NCI-H2107 (cell line): Measurements from ENCODE around the gene THEMIS2.
"Not testable (repeated sequence)": the region's sequence is repeated elsewhere in the genome, so short reads cannot be mapped to it uniquely, and the experiment has no call there.

Source experiments
- DNase-seq: peaks from one replicate; lab custom pipeline; 2025; lab: John Stamatoyannopoulos, UW

Gene THEMIS2

DNA sequence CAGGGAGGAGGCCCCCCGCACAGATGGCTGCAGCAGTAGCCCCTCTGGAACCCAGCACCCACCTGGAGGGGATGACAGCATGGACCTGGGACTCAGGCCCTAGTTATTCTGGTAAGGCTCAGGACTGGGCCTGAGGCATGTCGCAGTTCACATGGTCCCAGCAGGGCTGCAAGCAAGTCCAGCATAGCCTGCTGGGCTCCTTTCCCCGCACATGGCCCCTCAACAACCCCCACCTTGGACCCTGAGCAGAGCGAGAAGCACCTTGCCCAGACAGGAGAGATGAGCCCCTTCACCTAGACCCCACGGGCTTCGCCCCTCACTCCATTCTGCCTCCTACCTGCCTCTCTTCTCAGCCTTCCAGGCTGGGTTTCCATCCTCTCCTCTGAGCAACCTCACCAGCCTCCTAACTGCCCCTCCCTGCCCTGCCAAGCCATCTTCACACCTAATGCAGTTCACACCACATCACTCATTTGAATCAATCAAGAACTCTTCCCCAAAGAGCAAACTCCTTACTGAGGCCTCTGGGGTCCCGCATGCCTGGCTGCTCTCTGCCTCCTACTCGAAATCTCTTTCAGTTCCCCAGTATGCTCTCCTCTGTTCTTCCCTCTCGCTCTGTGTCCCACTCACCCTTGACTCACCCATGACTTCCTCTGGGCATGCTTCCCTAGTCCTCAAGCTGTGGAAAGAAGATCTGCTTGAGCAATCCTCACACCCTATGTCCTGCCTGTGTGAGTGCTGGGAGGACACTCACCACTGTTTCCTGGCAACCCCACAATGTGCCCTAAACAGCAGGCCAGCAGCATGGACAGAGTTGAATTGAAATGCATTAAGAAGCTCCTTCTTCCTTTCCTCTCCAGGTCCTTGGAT is 9.4 kb upstream of the THEMIS2 start:
- DNase-seq = no peak

- DNase-seq = no peak
These were observed 8.8 kb upstream of the THEMIS2 start for GRCh38 chr1:27863538-27863915.

DNA sequence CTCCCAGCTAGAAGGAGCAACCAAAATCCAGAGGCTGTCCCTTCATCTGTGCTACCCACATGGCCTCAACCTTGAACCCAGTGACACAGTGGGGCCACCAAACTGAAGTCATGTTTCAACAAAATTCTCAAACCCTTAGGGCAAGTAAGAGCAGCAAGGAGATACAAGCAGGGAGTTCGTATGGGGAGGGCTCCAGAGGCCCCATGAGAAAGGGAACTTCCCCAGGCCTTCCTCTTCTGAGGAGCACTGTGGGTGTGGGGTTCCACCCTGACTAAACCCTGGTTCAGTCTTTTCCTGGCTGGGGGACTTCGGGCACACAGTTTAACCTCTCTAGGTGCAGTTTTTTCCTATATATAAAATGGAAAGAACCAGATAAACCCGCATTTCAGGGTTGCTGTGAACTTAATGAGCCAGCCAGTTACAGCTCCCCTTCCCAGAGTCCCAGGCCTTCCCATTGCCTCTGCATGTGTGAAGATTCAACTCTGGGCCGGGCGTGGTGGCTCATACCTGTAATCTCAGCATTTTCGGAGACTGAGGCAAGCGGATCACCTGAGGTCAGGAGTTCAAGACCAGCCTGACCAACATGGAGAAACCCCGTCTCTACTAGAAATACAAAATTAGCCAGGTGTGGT is 8.0 kb upstream of the THEMIS2 start:
- no peak for DNase-seq

- no peak for DNase-seq
These were observed 6.5 kb upstream of the THEMIS2 start for GRCh38 chr1:27865821-27866220.

GRCh38 chr1:27868556-27868931 is 3.8 kb upstream of the THEMIS2 start:
- no peak for DNase-seq

DNA sequence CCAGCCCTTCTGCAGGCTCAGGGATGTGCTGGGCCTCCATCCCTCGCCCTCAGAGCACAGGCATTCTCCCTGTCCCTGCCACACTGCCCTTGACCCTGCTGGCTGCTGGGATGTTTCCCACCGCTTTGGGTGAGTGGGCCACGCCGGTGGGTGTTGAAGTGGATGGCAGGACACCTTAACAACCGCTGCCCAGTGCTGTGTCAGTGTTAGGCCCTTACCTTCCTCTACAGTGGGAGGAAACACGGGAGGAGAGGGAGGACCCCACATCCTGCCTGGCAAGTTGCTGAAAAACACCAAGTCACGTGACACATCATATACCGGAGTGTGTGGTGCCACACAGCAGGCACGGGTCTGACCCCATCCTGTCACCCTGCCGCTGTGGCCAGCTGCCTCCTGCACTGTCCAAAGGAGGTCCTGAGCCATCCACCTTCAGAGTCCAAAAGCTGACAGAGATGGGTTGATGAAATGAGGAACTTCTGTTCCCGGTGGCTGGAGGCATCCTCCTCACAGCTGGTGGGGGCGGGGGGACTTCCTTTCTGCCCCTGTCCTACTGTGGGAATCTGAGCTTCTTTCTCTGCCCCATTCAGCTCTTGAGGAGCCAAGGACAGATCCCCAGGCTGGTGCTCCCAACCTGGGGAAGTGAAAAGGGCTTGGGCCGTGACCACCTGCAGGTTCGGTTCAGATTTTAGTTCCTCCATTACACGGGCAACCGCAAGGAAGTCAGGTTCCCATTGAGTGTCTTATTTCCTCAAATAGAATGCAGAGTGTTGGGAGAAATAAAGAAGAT is 3.2 kb upstream of the THEMIS2 start:
- no peak for DNase-seq

DNA sequence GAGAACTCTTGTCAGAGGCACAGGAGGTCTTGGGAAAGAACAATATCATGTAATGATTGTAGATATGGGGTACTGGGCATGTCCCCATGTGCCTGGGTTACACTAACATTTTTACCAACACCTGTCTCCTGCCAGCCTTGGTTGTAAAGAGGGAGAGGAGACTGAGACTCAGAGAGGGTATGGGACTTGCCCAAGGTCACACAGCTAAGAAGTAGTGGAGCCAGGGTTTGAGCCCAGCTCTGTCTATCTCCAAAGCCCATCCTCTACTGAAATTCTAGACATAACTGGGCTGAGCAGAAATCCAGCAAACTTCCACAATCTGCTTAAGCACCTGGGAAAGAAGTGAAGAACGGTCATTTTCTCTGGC is 2.6 kb upstream of the THEMIS2 start:
- no peak for DNase-seq

DNA sequence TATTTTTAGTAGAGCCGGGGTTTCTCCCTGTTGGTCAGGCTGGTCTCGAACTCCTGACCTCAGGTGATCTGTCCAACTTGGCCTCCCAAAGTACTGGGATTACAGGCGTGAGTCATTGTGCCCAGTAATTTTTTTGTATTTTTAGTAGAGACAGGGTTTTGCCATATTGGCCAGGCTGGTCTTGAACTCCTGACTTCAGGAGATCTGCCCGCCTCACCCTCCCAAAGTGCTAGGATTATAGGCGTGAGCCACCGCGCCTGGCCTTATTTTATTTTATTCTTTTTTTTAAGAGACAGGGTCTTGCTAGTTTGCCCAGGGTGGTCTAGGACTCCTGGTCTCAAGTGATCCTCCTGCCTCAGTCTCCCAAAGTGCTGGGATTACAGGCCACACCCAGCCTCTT is 1.3 kb upstream of the THEMIS2 start:
- not testable (repeated sequence) for DNase-seq

DNA sequence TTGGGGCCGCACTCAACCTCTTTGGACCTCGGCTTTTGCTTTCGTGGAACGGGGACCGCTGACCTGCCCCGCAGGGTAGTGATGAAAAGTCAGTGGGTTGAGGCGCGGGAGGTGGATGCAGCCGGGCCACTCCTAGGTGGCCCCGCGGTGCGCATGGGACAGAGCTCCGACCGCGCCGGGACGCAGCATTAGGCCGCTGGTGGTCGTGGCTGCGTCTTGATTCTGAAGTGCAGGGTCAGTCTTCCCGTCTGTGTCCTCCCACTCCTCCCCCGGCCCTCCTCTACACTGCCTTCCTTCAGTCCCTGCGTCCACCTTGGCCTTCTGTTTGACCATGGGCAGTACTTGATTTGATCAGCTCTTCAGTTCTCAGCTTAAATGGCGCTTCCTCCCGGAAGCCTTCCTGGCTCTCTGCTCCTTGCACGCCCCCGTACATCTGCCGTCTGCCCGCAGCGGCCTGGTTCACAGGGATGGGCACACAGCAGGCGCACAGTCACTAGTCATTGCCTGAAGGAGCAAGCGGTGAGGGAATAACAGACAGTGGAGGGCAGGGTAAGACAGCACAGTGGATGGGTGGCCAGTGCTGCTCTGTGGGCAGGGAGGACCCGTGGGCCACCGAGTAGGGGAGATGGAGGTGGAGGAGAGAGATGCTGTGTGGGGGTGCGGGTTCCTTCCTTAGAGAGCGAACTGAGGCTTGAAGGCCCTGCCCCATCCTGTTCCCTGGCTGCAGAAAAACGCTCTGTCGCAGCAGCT is 633 bp downstream of the THEMIS2 start:
- no peak for DNase-seq

DNA sequence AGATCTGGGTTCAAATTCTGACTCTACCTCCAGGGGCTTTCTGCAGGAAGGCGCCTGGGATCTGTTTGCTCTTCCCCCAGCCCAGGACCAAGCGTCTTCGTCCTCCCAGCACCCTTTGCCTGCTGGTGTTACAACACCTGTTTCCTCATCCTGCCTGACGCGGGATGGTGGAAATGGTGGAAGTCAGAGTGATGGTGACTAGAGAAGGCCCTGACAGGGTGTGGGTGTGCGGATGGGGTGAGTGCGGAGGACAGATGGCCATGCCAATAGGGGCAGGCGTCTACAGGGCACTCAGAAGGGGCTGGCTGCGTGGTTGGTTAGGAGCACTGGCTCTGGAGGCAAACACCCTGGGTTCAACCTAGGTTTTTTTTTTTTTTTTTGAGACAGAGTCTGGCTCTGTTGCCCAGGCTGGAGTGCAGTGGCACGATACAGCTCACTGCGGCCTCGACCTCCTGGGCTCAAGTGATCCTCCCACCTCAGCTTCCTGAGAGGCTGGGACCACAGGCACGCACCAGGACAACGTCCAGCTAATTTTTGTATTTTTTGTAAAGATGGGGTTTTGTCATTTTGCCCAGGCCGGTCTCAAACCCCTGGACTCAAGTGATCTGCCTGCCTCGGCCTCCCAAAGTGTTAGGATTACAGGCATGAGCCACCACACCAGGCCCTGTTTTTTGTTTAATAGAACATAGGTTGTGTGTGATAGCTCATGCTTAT is 1.5 kb downstream of the THEMIS2 start:
- DNase-seq = no peak

- no peak for DNase-seq
These were observed 4.2 kb downstream of the THEMIS2 start for GRCh38 chr1:27876341-27877114.

DNA sequence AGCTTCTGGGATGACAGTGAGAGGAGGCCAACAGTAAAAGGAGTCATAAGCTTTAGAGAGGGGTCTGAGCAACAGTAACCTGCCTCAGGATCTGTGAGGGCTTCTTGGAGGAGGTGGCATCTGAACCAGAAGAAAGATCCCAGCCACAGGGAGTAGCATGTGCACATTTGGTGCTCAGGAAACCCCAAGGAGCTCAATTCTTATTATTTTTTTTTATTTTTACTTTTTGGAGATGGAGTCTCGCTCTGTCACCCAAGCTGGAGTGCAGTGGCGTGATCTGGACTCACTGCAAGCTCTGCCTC is 4.7 kb downstream of the THEMIS2 start:
- DNase-seq = no peak

DNA sequence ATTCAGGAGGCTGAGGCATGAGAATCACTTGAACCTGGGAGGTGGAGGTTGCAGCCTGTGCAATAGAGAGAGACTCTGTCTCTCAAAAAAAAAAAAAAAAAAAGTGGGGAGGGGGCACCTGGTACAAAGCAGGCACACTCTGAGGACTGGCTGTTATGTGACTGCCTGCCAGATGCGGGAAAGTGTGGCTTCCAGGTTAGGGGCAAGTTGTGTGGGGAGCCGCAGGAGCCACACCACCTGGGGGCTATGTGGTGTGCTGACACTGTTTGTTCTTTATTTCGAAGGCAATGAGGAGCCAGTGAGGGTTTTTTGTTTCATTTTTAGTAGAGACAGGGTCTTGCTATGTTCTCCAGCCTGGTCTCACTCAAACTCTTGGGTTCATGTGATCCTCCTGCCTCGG is 5.7 kb downstream of the THEMIS2 start:
- DNase-seq = no peak

GRCh38 chr1:27878787-27879335 is 6.5 kb downstream of the THEMIS2 start:
- DNase-seq = no peak

DNA sequence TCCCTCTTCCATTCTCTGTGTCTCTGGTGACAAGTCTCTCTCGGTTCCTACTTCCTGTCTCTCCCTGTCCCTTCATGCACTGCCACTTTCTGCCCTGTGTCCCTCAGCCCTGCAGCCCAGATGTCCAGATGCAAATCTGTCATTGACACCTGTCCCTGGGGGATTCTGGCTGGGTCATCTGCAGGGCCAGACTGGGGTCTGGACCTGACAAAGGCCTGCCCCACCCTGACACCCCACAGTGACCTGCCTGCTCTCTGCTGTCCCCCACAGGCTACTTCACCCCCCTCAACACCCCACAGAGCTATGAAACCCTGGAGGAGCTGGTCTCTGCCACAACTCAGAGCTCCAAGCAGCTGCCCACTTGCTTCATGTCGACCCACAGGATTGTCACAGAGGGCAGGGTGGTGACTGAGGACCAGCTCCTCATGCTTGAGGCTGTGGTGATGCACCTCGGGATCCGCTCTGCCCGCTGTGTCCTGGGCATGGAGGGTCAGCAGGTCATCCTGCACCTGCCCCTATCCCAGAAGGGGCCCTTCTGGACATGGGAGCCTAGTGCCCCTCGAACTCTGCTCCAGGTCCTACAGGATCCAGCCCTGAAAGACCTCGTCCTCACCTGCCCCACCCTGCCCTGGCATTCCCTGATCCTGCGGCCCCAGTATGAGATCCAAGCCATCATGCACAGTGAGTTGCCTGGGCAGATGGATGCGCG is 7.2 kb downstream of the THEMIS2 start:
- no peak for DNase-seq

- DNase-seq = no peak
These were observed 10.2 kb downstream of the THEMIS2 start for GRCh38 chr1:27882543-27882903.

- no peak for DNase-seq
These were observed 11.2 kb downstream of the THEMIS2 start for GRCh38 chr1:27883536-27883935.

DNA sequence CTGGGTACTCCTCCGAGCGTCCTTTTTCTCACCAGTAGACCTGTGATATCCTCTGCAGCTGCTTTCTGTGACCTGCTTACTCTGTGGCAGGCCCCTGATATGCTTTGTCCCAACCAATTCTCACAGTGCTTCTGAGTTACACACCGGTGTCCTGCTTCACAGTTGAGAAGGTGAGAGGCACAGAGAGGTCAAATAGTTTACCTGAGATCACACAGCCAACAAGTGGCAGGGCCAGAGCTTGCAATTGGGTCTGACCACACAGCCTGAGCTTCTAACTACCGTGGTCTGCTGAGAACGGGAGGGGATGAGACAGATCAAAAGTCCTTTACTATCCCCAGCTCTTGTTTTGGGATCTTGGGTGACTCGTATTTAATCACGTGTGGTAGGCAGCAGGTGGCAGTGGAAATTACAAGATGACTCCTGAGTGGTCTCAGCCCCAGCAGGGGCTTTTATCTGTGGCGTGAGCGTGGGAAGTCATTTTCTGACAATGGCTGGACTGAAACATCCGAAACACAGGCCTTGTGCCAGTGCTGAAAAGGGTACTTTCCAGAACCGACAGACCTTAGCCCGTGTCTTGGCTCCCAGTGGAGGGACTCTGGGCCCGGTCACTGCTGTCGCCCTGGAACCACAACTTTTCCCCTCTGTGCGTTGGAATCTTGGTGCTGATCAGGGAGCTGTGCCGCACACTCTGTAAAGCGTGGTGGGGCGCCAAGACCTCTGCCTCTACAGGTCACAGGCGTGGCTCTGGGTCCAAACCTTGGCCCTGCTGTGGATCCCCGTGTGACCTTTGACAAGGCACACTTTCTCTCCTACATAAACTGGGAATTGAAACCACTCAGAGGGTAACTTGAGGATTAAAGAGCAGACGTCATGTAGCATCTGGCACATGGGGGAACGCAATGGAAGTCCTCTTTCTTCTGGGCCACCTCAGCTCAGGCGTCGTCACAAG is 11.9 kb downstream of the THEMIS2 start:
- DNase-seq = no peak

- no peak for DNase-seq
These were observed 12.8 kb downstream of the THEMIS2 start for GRCh38 chr1:27885114-27885528.
